Adrenal gland (tissue), 5 donors: ENCODE results near the gene NPAS3.
"Not testable (repeated sequence)": the region's sequence is repeated elsewhere in the genome, so short reads cannot be mapped to it uniquely, and the experiment has no call there.

Experiments
- CTCF ChIP-seq, 6 experiments: fragments of 450-650 bp in 4 of 6; fragments of 200-600 bp in 2 of 6; sonication (generic) in 1 of 6; IDR thresholded peaks; 1 replicate in 5 of 6; 2 replicates in 1 of 6; pipeline versions ENCODE4 v1.5.1 to v1.8.0; 2016 to 2021; ENCODE audit warnings: antibody characterized with exemption in 6 of 6, mild to moderate bottlenecking in 2 of 6, moderate library complexity in 1 of 6
- POLR2A ChIP-seq, 2 donors: fragments of 450-650 bp; IDR thresholded peaks; one replicate each; pipeline ENCODE4 v1.6.1; 2017; ENCODE audit warnings: antibody characterized with exemption in 2 of 2, mild to moderate bottlenecking in 2 of 2, moderate library complexity in 1 of 2
- donor health status: DM: no; HTN: no; CAD: no.

- TF ChIP-seq CTCF, POLR2A (IDR thresholded peaks at IDR 0.05): not testable (repeated sequence)
These were observed 149.6 kb downstream of the NPAS3 start for GRCh38 chr14:33088274-33088673.
